GM23338 (cell line): ENCODE data around the gene CDC42BPB. TPM values are rescaled to one million over a fixed set of nuclear protein-coding genes. Genes with fewer than 3 reads are reported as not detected.

ENCODE experiments used
- ATAC-seq: fragments of 200-7000 bp; cut with Tn5 transposase; 3 replicates; pipeline ENCODE4 v1.9.1; 2020
- DNase-seq: peaks from one replicate; pipeline ENCODE4 v3.0.0-alpha.2; 2015; ENCODE audit warnings: low spot score
- H2AFZ ChIP-seq: fragments of 200-600 bp; sonication (generic); 2 replicates; pipeline ENCODE4 v1.8.0; 2016; ENCODE audit warnings: antibody characterized with exemption, mild to moderate bottlenecking, moderate library complexity
- H3F3A ChIP-seq: fragments of 200-600 bp; sonication (generic); replicated peaks from 2 replicates; pipeline ENCODE4 v1.8.0; 2017; ENCODE audit warnings: antibody characterized with exemption, mixed run types, low read depth
- H3K27ac ChIP-seq: fragments of 200-600 bp; sonication (generic); 2 replicates; pipeline ENCODE4 v1.6.1; 2016; ENCODE audit warnings: low read depth
- H3K27me3 ChIP-seq: fragments of 200-600 bp; sonication (generic); 2 replicates; pipeline ENCODE4 v1.8.0; 2016; ENCODE audit warnings: mild to moderate bottlenecking, mixed run types, moderate library complexity; ENCODE audit not compliant: insufficient read depth
- H3K36me3 ChIP-seq: fragments of 200-600 bp; sonication (generic); 2 replicates; pipeline ENCODE4 v1.8.0; 2016; ENCODE audit warnings: mild to moderate bottlenecking; ENCODE audit not compliant: insufficient read depth
- H3K4me1 ChIP-seq: fragments of 200-600 bp; sonication (generic); 2 replicates; pipeline ENCODE4 v1.8.0; 2016; ENCODE audit warnings: mild to moderate bottlenecking, moderate library complexity; ENCODE audit not compliant: insufficient read depth
- H3K4me2 ChIP-seq: fragments of 200-600 bp; sonication (generic); 2 replicates; pipeline ENCODE4 v1.7.1; 2017; ENCODE audit warnings: mixed run types
- H3K4me3 ChIP-seq: fragments of 200-600 bp; sonication (generic); 2 replicates; pipeline ENCODE4 v1.6.1; 2016; ENCODE audit warnings: mixed run types
- H3K79me2 ChIP-seq: fragments of 200-600 bp; sonication (generic); replicated peaks from 2 replicates; pipeline ENCODE4 v1.8.0; 2017; ENCODE audit warnings: mild to moderate bottlenecking; ENCODE audit not compliant: insufficient read depth
- H3K9me2 ChIP-seq: fragments of 200-600 bp; sonication (generic); 2 replicates; pipeline ENCODE4 v1.8.0; 2017; ENCODE audit not compliant: insufficient read depth
- H4K20me1 ChIP-seq: fragments of 200-600 bp; sonication (generic); replicated peaks from 2 replicates; pipeline ENCODE4 v1.8.0; 2017; ENCODE audit warnings: mild to moderate bottlenecking; ENCODE audit not compliant: insufficient read depth
- H3K27ac Mint-ChIP-seq: 2 replicates; pipeline ENCODE4 v1.8.0; 2020; ENCODE audit warnings: inconsistent platforms, mild to moderate bottlenecking, moderate library complexity, mixed read lengths
- H3K27me3 Mint-ChIP-seq: 3 replicates; pipeline ENCODE4 v1.8.0; 2022; ENCODE audit warnings: low read depth, mild to moderate bottlenecking, moderate library complexity, mixed read lengths, inconsistent platforms; ENCODE audit not compliant: insufficient read depth, poor library complexity
- H3K36me3 Mint-ChIP-seq: 3 replicates; pipeline ENCODE4 v1.8.0; 2021; ENCODE audit warnings: low read depth, mild to moderate bottlenecking, inconsistent platforms, moderate library complexity, mixed read lengths
- H3K4me1 Mint-ChIP-seq: 3 replicates; pipeline ENCODE4 v1.8.0; 2020; ENCODE audit warnings: mild to moderate bottlenecking, inconsistent platforms, mixed read lengths
- H3K4me3 Mint-ChIP-seq: 3 replicates; pipeline ENCODE4 v1.8.0; 2021; ENCODE audit warnings: moderate library complexity, mild to moderate bottlenecking, inconsistent platforms, mixed read lengths
- H3K9me3 Mint-ChIP-seq: 3 replicates; pipeline ENCODE4 v1.8.0; 2020; ENCODE audit warnings: moderate library complexity, mild to moderate bottlenecking, inconsistent platforms, mixed read lengths
- CTCF ChIP-seq, 2 experiments: fragments of 200-600 bp in 1 of 2; sonication (generic) in 1 of 2; conservative IDR thresholded peaks; 2 replicates each; pipeline versions ENCODE4 v1.5.1 to v1.6.1; 2016 to 2017; ENCODE audit warnings: antibody characterized with exemption in 2 of 2, low read depth in 2 of 2, mild to moderate bottlenecking in 2 of 2, moderate library complexity in 1 of 2
- ETS1 ChIP-seq: IDR thresholded peaks from 2 replicates; pipeline ENCODE4 v1.6.1; 2016; ENCODE audit warnings: antibody characterized with exemption
- STAT1 ChIP-seq: IDR thresholded peaks from one replicate; pipeline ENCODE4 v1.6.1; 2016; ENCODE audit warnings: antibody characterized with exemption; ENCODE audit not compliant: unreplicated experiment
- polyA plus RNA-seq: library from polyadenylated mRNA; unstranded; fragments of >200 nt; fragmentation: Nextera tagmentation; extraction: Ambion mirVana; gene quantifications from 2 replicates; pipeline ENCODE4 v1.2.1, GENCODE V29; 2016
- total RNA-seq: library from RNA; depleted of rRNA; stranded (reverse); fragments of >200 nt; shearing (Covaris generic); gene quantifications from 2 replicates; pipeline ENCODE4 v1.2.3, GENCODE V29; 2014
- TF ChIP-seq, protein P1 (sequence below): fragments of 250-450 bp; sonication (Bioruptor Pico); IDR thresholded peaks from 2 replicates; pipeline ENCODE4 v1.5.0; 2020; ENCODE audit warnings: mild to moderate bottlenecking, moderate library complexity

The CDC42BPB gene
- total and polyA plus RNA-seq, 2 experiments from 2014 or later, result 12.3 to 127 TPM

- TF ChIP-seq CTCF (conservative IDR thresholded peaks at IDR 0.05; ENCODE audit: low read depth in 2 of 2), result no peak
- TF ChIP-seq, protein P1, sequence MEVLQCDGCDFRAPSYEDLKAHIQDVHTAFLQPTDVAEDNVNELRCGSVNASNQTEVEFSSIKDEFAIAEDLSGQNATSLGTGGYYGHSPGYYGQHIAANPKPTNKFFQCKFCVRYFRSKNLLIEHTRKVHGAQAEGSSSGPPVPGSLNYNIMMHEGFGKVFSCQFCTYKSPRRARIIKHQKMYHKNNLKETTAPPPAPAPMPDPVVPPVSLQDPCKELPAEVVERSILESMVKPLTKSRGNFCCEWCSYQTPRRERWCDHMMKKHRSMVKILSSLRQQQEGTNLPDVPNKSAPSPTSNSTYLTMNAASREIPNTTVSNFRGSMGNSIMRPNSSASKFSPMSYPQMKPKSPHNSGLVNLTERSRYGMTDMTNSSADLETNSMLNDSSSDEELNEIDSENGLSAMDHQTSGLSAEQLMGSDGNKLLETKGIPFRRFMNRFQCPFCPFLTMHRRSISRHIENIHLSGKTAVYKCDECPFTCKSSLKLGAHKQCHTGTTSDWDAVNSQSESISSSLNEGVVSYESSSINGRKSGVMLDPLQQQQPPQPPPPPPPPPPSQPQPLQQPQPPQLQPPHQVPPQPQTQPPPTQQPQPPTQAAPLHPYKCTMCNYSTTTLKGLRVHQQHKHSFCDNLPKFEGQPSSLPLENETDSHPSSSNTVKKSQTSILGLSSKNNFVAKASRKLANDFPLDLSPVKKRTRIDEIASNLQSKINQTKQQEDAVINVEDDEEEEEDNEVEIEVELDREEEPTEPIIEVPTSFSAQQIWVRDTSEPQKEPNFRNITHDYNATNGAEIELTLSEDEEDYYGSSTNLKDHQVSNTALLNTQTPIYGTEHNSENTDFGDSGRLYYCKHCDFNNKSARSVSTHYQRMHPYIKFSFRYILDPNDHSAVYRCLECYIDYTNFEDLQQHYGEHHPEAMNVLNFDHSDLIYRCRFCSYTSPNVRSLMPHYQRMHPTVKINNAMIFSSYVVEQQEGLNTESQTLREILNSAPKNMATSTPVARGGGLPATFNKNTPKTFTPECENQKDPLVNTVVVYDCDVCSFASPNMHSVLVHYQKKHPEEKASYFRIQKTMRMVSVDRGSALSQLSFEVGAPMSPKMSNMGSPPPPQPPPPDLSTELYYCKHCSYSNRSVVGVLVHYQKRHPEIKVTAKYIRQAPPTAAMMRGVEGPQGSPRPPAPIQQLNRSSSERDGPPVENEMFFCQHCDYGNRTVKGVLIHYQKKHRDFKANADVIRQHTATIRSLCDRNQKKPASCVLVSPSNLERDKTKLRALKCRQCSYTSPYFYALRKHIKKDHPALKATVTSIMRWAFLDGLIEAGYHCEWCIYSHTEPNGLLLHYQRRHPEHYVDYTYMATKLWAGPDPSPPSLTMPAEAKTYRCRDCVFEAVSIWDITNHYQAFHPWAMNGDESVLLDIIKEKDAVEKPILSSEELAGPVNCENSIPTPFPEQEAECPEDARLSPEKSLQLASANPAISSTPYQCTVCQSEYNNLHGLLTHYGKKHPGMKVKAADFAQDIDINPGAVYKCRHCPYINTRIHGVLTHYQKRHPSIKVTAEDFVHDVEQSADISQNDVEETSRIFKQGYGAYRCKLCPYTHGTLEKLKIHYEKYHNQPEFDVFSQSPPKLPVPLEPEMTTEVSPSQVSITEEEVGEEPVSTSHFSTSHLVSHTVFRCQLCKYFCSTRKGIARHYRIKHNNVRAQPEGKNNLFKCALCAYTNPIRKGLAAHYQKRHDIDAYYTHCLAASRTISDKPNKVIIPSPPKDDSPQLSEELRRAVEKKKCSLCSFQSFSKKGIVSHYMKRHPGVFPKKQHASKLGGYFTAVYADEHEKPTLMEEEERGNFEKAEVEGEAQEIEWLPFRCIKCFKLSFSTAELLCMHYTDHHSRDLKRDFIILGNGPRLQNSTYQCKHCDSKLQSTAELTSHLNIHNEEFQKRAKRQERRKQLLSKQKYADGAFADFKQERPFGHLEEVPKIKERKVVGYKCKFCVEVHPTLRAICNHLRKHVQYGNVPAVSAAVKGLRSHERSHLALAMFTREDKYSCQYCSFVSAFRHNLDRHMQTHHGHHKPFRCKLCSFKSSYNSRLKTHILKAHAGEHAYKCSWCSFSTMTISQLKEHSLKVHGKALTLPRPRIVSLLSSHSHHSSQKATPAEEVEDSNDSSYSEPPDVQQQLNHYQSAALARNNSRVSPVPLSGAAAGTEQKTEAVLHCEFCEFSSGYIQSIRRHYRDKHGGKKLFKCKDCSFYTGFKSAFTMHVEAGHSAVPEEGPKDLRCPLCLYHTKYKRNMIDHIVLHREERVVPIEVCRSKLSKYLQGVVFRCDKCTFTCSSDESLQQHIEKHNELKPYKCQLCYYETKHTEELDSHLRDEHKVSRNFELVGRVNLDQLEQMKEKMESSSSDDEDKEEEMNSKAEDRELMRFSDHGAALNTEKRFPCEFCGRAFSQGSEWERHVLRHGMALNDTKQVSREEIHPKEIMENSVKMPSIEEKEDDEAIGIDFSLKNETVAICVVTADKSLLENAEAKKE (CRISPR knock-in tag), result no peak
Observed at GRCh38 chr14:103101257-103101962, 44.1 kb upstream of the CDC42BPB start (continued).

GRCh38 chr14:103100281-103101121 is 43.2 kb upstream of the CDC42BPB start:
- Histone ChIP-seq H3K4me2 (no peak overlapping the region), H3K4me3 (no peak overlapping the region), H3F3A (0 out of 2 replicates have a peak, but pooled peaks cover 5% of the 10 kb centered on the region), H4K20me1 (0 out of 2 replicates have a peak, but pooled peaks cover 3% of the 10 kb centered on the region), H3K79me2 (no peaks in the 10 kb centered on the region), H3K9me2 (no peaks in the 10 kb centered on the region), H3K27me3 (peaks cover 47% of the 10 kb centered on the region), H3K4me1 (peaks cover 9% of the 10 kb centered on the region), H3K27ac (no peak overlapping the region), H2AFZ (no peak overlapping the region), H3K36me3 (no peaks in the 10 kb centered on the region)
- H3K9me3 Mint-ChIP-seq, result no peaks in the 10 kb centered on the region
- no peak overlapping the region for H3K4me3 Mint-ChIP-seq
- ATAC-seq (no peak), DNase-seq (no peak)
- H3K36me3 Mint-ChIP-seq, result no peaks in the 10 kb centered on the region
- H3K27ac Mint-ChIP-seq, result no peak overlapping the region
- peaks cover 55% of the 10 kb centered on the region for H3K27me3 Mint-ChIP-seq
- H3K4me1 Mint-ChIP-seq, result peaks cover 20% of the 10 kb centered on the region; the same call in 2 of the 3 replicates
- no peak for TF ChIP-seq ETS1
- no peak for TF ChIP-seq STAT1
